Activated CD8-positive, alpha-beta memory T cell treated with anti-CD3 and anti-CD28 coated beads, Interleukin-2, amount 50 U/mL, for 24 hours (primary cell): ENCODE results near the gene UQCRHL.
"Not testable (repeated sequence)": the region's sequence is repeated elsewhere in the genome, so short reads cannot be mapped to it uniquely, and the experiment has no call there.

Source experiments
- DNase-seq: peaks from one replicate; pipeline ENCODE4 v3.0.0-alpha.2; 2020; ENCODE audit errors: extremely low read depth

The UQCRHL gene

DNA sequence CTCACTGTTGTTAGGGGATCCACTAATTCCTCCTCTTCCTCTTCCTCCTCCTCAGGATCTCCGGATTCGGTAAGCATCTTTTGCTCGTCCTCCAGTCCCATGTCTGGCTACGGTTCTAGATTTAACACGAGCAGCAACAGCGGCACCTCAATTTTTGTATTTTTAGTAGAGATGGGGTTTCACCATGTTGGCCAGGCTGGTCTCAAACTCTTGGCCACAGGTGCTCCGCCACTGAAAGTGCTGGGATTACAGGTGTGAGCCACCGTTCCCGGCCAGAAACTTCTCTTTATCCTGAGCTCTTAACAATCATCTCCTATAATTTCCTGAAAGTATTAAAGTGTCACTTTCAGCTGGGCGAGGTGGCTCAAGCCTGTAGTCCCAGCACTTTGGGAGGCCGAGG, at the start of gene UQCRHL:
Gene UQCRHL, minus strand, starts transcription at position 101 of the 400 bp plus-strand sequence. Its CDS starts 0 bp downstream, at position 101.
- not testable (repeated sequence) for DNase-seq

DNA sequence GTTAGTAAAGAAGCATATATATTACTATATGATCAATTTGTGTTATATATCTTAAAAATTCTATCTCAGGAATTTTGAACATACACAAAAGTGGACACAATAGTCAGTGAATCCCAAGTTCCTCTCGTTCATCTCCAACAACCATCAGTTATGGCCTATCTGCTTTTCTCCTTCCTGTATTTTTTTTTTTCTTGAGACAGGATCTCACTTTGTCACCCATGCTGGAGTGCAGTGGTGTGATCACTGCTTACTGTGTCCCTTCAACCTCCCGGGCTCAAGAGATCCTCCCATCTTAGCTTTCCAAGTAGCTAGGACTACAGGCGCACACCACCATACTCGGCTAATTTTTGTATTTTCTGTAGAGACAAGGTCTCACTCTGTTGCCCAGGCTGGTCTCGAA, 49.4 kb upstream of the UQCRHL start:
- no peak for DNase-seq

DNA sequence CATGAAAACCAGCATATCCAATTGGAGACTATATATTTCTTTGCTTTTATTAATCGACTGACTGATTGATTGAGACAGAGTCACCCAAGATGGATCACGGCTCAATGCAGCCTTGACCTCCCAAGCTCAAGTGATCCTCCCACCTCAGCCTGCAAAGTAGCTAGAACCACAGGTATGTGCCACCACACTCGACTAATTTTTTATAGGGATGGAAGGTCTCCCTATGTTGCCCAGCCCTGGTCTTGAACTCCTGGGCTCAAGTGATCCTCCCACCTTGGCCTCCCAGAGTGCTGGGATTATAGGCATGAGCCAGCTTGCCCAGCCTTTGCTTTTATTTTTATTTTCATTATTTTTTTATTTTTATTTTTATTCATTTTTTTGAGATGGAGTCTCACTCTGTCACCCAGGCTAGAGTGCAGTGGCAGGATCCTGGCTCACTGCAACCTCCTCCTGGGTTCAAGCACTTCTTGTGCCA, 45.4 kb upstream of the UQCRHL start:
- DNase-seq: no peak

DNA sequence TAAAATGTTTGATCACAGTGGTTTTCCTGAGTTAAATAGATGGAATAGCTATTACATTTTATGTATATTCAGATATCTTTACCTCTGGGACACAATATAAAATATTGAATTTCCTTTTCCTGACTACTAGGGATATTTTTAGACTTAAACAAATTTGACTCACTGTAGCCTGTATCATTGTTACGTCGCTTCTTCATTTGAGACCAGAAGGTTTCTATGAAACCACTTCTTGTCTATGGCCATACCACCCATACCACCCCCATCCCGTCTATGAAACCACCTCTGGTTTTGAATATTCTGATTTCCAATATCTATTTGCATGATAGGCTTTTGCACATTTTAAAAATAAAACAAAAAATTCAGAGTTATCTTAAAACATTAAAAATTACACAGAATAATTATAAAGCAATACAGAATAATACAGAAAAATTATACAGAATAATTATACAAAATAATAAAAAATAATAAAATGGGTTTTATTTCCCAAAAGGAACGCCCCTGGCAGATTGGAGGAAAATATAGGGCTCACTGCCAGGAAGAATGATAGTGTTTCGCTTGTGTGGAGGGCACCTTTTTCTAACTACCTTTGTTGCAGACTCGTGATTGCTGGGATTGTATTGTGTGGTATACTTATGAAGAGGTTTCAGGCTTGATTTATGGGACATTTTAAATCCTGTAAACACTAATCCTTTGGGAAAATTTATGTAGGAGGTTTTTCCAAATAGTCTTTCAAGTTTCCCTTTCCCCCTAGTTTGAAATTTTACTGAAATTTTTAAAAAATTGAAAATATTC, 44.8 kb upstream of the UQCRHL start:
- no peak for DNase-seq

DNA sequence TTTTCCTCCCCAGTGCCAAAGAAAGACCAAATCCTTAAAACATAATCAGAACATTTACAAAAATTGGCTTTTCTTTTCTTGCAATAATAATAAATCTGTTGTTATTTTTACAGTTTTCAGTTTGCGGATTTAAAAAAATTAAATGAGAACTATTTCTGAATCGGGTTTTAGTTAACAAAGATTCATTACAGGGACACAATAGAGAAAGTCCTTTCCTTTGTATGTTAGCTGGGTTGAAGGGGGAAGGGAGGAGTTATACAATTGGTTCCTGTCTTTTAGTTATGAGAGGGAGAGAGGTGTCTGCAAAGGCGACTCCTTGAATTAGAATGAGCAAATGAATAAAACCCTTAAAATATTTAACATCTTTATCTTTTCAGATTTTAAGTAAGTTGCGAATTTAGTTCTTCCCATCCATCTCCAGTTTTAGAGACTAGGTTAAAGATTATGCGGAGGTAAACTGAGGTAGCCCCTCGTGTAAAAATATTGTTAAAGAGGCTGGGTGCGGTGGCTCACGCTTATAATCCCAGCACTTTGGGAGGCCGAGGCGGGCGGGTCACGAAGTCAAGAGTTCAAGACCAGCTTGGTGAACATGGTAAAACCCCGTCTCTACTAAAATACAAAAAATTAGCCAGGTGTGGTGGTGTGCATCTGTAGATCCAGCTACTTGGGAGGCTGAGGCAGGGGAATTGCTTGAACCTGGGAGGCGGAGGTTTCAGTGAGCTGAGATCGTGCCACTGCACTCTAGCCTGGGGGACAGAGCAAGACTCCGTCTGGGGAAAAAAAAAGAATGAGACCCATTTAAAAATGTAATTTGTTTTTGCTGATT, 44.0 kb upstream of the UQCRHL start:
- no peak for DNase-seq

DNA sequence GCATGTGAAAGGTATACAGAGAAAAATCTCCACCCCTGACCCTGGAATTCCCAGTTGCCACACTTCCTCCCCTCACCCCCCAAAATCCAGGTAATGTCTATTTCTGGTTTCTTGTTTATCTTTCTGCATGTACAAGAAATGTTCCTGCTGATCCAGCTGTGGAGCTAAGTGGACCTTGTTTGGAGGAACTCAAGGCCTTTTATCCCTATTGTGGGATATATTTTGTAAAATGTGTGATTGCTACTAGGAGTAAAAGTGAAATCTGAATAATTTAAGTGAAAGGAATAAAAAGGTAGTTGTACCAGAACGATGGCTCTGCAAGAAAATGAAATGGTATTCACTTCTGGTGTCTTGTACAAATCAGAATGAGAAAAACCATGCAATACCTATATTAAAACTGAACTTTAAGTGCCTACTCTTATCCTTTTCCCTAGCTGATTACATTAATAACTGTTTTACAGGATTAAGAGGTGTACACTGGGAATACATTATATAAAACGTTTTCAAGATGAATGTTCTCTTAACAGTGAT, 43.1 kb upstream of the UQCRHL start:
- no peak for DNase-seq

DNA sequence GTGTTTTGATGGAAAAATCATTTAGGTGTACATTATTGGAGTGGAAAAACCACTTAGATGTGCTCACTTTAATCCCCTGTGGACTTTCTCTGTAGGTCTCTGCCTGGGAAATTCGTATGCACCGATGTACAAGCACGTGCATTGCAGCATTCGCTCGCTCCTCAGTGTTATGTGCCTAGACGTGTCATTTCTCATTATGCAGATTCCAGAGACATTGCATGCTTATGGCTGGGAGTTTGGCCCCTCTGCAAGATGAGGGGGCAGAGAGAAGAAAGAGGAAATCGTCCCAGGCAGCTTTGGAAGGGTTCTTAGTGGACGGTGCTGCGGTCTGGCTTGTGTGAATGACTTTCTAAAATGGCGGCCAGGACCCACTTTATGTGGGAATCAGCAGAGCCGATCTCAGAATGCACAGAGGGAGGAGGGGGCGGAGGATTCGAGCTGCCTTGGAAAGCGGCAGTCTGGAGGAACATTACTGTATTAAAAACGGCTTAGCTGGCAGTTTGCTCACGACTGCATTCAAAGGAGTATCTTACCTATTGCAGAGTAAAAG, 42.4 kb upstream of the UQCRHL start:
- DNase-seq: no peak

DNA sequence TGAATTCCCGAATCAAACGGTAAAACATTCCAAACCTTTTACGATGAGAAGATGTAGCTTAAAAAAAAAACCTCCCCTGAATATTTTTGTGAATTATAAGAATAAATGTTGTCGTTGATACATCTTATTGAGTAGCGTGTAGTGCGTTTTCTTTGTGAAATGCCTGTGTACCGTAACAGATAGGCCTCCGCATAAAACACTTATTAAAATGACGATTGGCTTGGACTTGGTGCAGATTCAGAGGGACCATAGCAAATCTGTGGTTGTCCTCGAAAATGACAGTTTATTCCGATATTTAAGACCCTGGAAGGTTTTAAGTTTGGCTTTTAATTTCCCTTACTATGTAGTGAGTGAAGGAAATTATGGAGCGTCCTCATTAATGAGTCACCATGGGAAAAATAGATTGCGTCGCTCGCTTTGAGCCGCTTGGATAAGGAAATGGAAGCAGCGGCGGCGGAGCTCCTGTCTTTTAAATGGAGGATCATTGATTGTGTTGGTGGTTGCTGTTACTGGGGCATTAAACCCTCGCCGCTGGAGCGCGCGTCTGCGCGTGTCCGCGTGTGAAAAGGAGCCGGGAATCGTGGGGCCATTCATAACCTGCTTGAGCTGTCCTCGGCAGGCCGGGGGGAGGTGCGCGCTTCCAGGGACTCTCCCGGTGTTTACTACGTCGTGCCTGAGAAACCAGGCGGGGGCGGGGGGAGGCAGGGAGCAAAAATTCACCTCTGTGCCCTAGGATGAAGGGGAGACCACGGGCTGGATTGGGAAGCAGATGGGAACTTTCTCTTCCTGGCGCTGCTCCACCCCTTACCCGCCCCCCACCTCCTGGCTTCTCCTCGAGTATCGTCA, 41.7 kb upstream of the UQCRHL start:
- no peak for DNase-seq

DNA sequence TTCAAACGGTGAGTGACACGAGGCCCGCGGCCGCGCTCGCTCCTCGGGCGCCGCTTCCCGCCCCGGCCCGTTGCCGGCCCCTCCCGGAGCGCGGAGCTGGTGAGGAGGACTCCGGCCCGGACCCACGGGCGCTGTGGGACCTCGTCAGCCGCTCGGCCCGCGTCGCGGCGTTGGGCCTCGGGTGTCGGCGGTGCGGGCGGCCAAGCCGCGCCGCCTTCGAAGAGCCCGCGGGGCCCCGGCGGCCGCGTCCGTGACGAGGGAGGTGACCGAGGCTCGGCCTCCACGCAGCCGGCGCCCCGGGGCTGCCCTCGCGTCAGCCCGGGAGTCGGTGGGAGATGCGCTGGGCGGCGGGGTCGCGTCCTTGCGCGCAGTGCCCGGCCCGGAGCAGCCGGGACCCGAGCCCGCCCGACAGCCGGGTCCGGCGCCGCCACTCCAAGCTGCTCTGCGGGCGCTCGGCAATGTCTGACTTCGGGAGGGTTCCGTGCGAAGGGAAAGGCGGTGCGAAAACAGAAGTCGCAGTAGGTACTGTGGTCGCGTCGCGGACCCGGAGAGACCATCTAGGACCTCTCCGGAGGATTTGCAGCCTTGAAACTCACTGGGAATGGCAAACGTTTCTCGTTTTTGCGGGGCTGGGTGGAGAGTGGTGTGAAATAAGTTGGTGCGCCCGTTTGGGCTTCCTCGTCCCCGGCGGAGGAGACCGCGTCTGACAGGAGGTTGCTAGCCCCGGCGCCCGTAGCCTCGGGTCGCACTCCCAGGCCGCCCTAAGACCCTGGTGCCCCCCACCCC, 40.9 kb upstream of the UQCRHL start:
- DNase-seq: no peak

DNA sequence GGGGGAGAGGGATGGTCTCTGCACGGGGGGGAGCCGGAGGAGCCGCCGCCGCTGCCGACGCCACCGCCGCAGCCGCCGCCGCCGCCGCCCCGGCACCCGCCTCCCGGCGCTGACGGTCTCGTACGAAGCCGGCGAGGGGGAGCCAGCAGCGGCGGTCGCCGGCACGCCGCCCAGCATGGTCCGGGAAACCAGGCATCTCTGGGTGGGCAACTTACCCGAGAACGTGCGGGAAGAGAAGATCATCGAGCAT, 40.4 kb upstream of the UQCRHL start:
- no peak for DNase-seq

DNA sequence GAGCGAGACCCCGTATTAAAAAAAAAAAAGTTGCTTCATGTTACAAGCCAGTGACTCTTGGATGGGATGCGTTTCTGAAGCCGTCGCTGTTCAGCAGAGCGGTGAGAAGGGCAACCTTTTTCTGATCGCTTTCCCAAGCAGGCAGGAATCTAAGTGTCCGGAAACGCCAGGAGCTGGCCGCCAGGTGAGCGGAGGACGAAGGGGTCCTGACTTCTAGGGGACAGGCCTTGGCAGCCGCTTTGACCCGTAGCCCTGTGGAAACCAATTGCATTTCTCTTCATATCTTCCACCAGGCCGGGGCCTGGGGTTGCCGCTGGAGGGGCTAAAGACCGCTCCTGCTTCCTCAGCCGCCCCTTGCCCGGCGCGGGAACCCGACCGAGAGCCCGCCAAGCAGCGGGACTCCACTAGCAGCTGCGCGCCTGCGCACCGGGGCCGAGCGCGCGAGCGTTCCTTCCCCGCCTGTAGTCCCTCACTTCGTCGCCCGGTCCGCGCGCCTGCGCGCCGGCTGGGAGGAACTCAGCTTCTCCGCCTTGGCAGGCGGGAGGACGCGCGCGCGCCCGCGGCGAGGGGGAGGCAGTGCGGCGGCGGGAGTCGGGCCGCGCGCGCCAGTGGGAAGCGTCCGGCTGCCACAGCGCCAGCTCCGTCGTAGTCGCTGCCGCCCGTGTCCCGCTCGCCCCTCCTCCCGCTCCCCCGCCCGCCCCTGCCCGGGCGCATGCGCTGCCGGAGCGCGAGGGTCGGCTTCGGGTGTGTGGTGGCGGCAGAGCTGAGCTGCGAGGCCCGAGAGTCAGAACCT, 39.8 kb upstream of the UQCRHL start, which contains the start of gene SPEN:
Gene SPEN, plus strand, starts transcription at position 608 of the 793 bp plus-strand sequence. CDS start 361 bp downstream, outside the sequence.
- DNase-seq: peak; percentile 83

DNA sequence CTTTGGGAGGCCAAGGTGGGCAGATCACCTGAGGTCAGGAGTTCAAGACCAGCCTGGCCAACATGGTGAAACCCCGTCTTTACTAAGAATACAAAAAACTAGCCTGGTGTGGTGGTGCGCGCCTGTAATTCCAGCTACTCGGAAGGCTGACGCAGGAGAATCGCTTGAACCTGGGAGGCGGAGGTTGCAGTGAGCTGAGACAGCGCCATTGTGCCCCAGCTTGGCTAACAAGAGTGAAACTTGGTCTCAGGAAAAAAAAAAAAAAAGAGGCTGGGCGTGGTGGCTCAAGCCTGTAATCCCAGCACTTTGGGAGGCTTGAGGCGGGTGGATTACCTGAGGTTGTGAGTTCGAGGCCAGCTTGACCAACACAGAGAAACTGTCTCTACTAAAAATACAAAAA, 38.6 kb upstream of the UQCRHL start:
- DNase-seq: not testable (repeated sequence)

DNA sequence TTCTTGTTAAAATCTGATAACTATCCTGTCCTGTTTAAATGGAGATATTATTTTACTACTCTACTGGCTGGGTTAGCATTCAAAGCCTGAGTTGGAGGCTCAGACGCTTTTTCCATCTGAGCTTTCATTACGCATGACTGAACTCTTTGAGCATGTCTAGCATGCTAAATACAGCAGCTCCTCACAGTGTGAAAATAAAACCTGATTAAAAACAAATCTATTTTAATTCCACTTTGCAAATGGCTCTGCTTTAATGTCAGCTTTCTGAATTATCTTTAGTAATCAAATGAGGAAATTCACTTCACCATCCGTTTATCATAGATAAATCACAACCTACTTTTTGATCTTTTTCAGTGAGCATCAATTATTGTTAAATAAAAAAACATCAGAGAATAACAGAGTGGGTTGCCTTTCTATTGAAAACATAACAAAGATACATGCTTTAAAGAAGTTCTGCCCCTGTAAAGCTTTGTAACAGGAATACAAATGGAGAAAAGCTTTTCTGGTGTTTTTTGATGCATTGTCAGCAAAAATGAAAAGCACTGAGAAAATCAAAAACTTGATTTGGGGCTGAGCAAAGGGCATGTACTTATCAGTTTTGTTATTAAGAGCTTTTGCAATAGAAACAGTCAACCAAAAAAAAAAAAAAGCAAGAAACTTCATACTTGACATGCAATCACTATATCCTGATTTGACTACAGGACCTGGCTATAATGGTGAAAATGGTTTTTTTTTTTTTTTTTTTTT, 36.5 kb upstream of the UQCRHL start:
- no peak for DNase-seq

DNA sequence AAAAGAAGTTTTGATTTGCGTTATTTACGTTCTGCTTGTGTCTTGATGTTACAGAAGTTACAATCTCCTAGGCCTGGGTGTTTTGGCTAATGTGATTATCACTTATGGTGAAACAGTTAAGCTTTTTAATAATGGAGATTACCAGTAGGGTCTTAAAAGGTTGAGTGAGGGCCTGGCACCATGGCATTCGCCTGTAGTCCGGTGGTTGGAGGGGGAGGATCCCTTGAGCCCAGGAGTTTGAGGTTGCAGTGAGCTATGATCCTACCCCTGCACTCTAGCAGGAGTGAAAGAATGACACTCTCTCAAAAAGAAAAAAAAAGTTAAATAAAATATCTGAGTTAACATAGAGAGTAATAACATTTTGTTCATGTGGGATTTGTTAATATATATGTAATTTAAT, 31.3 kb upstream of the UQCRHL start:
- no peak for DNase-seq

DNA sequence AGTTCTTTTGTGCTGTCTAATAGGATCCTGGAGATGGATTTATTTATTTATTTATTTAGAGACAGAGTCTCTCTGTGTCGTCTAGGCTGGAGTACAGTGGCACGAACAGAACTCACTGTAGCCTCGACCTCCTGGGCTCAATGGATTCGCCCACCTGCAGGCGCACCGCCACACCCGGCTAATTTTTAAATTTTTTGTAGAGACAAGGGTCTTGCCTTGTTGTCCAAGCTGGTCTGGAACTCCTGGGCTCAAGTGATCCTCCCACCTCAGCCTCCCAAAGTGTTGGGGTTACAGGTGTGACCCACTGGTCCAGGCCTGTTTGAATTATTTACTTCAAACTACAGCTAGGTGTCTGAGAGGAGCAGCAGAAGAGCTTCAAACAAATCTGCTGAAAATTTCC, 30.5 kb upstream of the UQCRHL start:
- no peak for DNase-seq

DNA sequence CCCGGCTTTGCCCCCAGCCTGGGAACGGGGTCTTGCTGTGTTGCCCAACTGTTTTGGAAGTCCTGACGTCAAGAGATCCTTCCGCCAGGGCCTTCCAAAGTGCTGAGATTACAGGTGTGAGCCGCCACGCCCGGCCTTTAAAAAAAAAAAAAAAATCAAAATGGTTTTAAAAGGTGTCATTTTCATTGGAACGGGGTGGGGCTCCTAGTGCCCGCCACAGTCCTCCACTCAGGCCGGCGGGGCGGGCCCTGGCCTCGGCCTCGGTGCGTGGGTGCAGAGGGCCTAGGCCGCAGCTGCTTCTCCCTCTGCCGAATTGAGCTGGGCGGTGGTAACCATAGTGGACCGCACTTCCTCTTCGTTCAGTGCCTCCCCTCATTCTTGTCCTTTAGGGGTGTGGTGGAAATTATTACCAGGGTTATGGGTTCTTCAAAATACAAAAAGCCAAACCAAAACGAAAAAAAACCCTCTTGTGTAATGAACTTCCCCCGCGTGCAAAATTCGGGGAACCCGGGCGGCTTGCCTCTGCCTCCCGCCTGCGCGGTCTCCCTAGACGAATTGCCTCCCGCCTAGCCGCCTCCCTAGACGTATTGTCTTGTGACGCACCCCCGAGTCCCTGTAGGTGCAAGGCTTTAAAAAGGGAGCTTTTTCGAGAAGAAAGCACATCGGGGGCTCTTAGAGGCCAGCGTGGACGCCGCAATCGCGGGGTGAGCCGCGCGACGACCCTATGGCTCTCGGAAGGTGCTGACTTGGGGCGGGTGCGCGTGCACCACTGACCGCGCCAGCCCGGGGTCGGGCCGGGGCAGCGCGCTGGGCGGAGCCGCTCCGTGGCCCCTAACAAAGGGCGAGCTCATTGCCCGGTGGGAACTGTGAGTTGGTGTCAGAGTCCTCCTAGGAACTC, 29.6 kb upstream of the UQCRHL start:
- DNase-seq: no peak

DNA sequence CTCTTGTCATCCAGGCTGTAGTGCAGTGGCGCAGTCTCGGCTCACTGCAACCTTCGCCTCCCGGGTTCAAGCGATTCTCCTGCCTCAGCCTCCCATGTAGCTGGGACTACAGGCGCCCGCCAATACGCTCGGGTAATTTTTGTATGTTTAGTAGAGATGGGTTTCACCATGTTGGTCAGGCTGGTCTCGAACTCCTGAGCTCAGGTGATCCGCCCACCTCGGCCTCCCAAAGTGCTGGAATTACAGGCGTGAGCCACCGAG, 29.0 kb upstream of the UQCRHL start:
- DNase-seq: not testable (repeated sequence)

DNA sequence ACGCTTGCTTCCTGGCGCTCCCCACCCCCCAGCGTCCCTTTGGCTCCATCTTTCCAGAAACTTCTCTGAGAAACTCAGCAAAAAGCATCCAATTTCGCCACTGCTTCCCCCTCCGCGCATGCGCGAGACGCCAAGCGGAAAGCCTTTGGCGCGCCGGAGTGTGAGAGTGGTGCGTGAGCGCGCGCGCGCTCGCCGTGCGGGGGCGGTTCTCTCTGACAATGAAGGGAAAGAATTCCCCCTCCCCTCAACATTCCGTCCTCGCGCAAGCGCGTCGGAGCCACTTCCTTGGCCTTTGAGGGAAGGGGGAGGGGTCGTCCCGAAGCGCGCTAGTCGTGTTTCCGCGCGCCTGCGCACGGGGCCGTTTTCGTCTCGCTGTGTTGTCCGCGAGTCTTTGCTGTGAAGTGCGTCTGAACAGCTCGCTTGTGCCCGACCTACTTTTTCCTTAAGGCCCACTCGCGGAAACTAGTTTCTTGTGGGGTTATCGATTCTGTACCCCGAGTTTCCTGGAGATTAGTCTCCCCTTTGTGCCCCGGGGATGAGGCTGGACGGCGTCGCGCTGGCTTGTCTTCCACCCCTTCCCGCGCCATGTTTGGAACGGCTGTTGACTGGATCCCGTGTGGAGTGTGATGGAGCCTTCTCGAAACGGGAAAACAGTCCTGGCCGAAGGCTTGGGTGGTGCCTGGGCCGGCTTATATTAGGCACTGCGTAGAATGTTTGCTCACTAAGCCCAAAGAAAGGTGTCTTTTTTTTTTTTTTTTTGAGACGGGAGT, 28.5 kb upstream of the UQCRHL start:
- DNase-seq: peak; percentile 98
